ENCODE data around the gene LIN7C.

DNA sequence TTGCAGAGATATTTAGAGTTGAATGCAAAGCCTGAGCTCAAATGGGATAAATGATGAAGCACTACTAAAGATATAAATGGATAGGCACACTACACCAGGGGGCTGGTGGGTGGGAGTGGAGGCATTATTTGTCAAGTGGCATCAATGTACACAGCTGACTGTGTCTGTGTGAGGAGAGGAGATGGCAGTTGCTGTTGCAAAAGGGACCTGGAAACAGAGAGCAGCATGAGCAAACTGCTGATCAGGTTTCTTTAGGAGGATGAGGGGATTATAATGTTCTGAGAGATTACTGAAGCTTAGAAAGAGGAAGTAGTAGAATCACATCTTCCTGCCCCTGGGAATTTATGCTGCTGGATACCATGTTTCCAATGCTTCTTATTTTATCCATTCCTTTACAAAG, 39.4 kb upstream of the LIN7C start:
- TF ChIP-seq EP300 (IDR thresholded peaks at IDR 0.05) (no peak), POLR2AphosphoS5 (IDR thresholded peaks at IDR 0.05) (no peak), POLR2A (IDR thresholded peaks at IDR 0.05) (no peak)
- TF ChIP-seq, protein P1, sequence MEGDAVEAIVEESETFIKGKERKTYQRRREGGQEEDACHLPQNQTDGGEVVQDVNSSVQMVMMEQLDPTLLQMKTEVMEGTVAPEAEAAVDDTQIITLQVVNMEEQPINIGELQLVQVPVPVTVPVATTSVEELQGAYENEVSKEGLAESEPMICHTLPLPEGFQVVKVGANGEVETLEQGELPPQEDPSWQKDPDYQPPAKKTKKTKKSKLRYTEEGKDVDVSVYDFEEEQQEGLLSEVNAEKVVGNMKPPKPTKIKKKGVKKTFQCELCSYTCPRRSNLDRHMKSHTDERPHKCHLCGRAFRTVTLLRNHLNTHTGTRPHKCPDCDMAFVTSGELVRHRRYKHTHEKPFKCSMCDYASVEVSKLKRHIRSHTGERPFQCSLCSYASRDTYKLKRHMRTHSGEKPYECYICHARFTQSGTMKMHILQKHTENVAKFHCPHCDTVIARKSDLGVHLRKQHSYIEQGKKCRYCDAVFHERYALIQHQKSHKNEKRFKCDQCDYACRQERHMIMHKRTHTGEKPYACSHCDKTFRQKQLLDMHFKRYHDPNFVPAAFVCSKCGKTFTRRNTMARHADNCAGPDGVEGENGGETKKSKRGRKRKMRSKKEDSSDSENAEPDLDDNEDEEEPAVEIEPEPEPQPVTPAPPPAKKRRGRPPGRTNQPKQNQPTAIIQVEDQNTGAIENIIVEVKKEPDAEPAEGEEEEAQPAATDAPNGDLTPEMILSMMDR (IDR thresholded peaks at IDR 0.05), result no peak
